Stromal cell of bone marrow (primary cell): ENCODE measurements around the gene GGCX.
"Not testable (repeated sequence)": the region's sequence is repeated elsewhere in the genome, so short reads cannot be mapped to it uniquely, and the experiment has no call there.

Experiments
- DNase-seq: peaks from one replicate; pipeline ENCODE4 v3.0.0-alpha.2; 2012; ENCODE audit warnings: low read depth

GGCX gene

DNA sequence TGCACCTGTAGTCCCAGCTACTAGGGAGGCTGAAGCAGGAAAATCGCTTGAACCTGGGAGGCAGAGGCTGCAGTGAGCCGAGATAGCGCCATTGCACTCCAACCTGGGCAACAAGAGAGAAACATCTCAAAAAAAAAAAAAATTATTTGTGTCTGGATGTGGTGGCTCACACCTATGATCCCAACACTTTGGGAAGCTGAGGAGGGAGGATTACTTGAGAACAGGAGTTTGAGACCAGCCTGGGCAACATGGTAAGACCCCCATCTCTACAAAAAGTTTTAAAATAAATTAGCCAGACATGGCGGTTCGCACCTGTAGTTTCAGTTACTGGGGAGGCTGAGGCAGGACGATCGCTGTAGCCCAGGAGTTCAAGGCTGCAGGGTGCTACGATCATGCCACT lies 14.4 kb upstream of the GGCX start:
- DNase-seq = no peak

DNA sequence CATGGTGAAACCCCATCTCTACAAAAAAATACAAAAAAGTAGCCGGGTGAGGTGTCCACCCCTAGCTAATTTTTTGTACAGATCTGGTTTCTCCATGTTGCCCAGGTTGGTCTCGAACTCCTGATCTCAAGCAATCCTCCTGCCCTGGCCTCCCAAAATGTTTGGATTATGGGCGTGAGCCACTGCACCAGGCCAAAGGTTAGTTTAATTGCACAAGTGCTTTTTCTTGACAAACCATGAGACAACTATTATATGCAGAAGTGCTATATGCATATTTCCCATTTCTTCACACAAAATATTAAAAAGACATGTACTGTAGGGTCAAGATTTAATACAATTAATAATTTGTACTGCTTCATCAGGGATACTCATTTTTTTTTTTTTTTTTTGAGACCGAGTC lies 5.0 kb upstream of the GGCX start:
- no peak for DNase-seq

DNA sequence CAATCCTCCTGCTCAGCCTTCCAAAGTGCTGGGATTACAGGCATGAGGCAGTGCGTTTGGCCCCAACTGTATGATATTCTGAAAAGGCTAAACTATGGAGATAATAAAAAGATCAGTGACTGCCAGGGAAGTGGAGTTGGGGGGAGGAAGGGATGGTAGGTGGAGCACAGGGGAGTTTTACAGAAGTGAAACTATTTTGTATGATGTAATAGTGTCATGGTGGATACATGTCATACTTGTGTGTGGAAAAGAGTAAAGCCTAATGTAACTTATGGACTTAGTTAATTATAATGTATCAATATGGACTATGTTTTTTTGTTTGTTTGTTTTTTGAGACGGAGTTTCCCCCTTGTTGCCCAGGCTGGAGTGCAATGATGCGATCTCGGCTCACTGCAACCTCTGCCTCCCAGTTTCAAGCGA lies 2.9 kb upstream of the GGCX start:
- no peak for DNase-seq

DNA sequence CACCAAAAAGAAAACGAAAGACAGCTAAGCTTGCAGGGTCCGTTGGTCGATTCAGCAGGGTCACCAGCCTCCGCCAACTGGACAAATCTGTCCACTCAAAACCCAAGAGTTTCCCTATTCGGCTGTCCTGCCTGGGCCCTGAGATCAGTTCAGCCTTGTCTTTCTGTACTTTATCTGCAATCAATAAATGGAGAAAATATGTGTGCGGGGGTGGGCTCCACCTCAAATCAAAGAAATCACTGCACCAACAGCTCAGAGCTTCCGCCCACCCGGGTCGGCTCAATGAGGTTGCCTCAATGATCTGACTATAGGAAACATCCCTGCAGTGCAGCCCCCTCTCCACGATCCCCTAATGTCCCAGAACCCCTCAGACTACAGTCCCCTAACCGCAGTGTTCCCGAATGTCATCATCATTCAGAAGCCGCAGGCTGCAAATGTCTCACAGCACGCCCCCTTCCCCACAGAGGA lies 447 bp downstream of the GGCX start:
- DNase-seq = no peak

- DNase-seq = not testable (repeated sequence)
Measured at GRCh38 chr2:85560403-85560726, 928 bp downstream of the GGCX start.

- no peak for DNase-seq
Measured at GRCh38 chr2:85558160-85558559, 3.1 kb downstream of the GGCX start.

GRCh38 chr2:85557130-85557529 lies 4.2 kb downstream of the GGCX start:
- DNase-seq = no peak

DNA sequence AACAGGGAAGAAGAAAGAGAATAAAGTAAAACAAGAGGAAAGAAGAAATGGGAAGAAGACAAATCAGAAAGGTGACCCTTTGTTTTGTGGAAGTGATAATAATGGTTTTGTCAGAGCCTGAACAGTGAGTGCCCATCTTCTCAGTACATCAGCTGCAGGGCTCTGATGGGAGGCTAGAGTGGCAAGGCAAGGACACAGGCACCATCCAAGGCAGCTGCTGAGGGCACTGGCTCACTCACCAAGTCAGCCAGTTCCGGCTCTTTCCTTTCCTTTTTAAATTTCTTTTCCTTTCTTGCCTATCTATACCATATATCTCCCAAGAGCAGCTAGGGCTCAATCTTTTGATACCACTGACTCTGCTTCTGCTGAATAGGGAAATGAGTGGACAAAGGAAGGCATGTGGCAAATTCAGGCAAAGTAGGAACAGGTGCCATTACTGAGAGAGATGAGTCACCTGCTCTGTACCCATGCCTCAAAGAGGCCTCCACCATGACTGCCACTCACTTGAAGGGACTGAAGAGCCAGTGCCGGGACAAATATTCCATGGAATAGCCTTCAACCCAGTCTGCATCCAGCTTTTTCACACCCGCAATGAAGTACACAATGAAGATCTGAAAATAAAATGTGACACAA lies 6.2 kb downstream of the GGCX start:
- DNase-seq = no peak

DNA sequence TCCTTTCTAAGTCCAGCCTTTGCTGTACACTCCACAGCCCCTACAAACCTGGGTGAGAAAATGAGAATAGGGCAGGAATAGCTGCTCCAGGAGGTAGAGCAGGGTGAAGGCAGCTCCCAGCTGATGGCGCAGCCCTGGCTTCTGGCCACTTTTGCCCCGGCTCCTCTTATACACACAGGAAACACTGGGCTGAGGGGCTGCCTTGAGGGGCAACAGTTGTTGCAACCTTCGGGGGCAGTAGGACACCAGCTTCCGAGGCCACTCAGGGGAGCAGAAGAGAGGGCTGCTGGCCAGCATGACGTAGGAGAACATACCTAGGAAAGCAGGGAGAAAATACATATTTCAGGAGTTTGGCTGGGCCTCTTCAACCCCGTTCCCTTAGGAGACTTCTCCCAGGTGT lies 8.1 kb downstream of the GGCX start:
- no peak for DNase-seq

- DNase-seq = peak; percentile 34
Measured at GRCh38 chr2:85551698-85552678, 9.3 kb downstream of the GGCX start.

GRCh38 chr2:85550486-85550885 lies 10.8 kb downstream of the GGCX start:
- DNase-seq = no peak

DNA sequence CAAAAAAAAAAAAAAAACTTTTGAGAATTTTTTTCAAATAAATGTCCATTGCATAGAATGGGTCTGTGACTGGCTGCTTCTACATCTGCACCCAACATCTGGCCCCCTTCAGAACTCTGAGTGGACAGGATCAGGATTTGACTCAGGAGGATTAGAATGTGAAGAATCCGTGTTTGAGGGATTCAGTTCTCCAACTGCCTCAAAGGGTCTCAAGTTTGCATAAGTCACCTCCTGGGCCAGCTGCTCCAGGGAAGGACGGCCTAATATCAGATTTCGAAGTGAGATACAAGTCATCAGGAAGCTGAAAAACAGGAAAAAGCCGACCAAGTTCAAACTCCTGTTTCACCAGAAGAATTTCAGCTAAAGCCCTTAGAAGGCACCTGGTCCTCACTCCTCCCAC lies 11.5 kb downstream of the GGCX start:
- peak; percentile 42 for DNase-seq

DNA sequence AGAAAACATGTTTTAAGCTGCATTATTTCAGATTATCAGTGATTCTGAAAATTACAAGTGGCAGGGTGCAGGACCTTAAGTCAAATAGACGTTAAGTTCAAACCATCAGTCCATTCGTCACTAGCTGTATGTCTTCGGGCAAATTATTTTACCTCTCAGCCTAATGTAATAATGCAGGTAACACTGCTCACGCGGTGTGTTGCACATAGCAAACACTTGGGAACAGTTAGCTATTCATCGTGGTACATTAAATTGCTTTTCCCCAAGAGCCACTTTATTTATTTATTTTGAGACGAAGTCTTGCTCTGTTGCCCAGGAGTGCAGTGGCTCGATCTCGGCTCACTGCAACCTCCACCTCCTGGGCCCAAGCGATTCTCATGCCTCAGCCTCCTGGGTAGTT lies 12.2 kb downstream of the GGCX start:
- no peak for DNase-seq

- no peak for DNase-seq
Measured at GRCh38 chr2:85548608-85548900, 12.7 kb downstream of the GGCX start.

DNA sequence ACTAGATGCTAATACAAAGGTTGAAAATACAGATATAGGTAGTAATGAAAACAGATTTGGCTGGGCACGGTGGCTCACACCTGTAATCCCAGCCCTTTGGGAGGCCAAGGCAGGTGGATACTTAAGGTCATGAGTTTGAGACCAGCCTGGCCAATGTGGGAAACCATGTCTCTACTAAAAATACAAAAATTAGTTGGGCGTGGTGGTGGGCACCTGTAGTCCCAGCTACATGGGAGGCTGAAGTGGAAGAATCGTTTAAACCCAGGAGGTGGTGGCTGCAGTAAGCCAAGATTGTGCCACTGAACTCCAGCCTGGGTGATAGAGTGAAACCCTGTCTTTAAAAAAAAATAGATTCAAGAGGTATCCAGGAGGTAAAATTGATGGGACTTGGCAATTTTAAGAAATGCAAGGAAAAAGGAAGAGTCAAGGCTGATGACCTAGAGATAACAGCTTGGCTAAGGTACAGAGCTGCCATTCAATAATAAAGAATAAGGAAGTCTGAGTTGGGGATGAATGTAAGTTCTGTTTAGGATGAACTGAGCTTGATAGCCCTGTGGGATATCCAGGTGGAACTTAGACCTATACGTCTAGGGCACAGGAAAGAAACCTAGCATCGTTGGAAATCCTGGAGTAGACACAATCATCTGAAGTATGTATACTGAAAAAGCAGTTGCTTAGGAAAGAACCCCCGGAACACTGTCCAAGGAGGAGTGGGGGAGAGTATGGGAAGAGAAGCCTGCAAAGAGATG lies 13.3 kb downstream of the GGCX start:
- no peak for DNase-seq

DNA sequence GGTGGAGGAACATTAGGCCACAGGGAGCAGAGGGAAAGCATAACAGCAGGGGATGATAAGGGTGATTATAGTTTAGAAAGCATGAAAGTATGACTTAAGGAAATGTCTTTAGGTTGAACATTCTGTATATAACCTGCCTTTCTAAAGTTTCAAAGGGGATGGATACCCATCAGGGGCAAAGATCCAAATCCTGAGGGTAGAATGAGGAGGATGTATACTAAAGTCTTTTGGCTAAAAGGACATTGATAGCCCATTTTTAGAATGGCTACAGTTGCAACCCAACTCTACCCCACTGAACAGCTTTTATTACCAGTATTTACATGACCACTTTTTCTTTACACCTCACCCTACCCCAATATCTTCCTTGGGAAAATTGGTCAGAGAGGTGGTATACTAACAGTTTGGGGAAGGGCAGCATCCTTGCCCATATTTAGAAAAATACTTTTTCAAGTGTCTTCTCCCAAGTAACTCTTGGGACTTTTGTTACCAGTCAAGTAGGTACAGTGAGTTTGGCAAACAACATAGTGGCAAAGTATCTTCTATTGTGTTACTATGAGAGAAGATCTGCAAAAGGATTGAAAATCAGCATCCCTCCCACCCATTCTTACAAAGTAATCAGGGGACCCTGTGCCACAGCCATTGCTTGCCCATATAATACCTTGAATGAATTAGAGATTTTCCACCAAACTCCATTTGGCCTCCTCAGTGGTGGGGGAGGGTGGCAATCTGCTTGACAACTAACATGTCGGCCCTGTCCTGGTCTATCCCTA lies 14.0 kb downstream of the GGCX start:
- peak; percentile 25 for DNase-seq

GRCh38 chr2:85545780-85546240 lies 15.5 kb downstream of the GGCX start:
- DNase-seq = no peak

DNA sequence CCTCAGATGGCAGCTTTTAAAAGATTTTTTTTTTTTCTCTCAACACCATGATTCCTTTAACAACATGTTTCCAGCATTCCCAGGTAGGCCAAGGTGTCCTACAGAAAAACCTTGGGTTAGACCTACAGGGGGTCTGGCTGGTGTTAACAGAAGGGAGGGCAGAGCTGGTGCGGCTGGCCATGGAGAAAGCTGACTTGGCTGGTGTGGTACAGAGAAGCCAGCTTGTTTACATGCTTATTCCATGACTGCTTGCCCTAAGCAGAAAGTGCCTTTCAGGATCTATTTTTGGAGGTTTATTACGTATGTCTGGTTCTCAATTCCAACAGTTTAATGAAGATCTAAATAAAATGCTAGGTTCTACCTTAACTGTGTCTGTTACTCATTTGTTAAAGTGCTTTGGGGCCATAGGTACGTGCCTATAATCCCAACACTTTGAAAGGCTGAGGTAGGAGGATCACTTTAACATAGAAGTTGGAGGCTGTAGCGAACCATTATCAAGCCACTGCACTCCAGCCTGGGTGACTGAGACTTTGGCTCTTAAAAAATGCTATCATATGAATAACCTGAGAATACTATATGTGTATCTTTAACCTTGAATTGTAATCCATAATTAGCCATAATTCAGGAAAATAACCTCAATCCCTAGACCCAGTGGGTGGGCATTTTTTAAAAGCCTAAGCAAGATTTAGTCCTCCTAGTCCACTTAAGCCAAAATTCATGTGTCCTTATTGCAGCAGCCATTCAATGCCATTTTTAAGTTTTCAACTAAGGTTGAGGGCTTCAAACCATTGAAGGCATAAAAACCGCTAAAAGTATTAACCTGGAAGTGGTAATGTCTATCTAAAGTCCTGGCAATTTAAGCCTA lies 16.1 kb downstream of the GGCX start:
- DNase-seq = not testable (repeated sequence)

GRCh38 chr2:85544254-85544691 lies 17.0 kb downstream of the GGCX start:
- DNase-seq = not testable (repeated sequence)

DNA sequence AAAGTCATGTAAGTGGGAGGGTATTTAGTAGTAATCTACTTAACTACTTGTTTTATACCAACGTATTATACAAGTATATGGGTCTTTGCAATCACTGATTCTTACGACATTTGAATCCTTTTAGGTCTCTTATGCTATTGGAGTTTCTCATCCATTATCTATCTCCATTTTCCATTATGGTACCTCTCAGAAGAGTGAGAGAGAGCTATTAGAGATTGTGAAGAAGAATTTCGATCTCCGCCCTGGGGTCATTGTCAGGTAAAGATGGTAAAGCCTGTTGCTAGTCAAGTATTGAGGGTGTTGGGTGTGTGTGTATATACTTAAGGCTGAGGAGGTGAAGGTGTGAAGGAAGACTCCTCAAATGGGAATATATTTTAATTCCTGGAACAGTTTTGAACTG lies 18.5 kb downstream of the GGCX start:
- DNase-seq = no peak
